Right lobe of liver (tissue), 4 donors: ENCODE data around the gene TSFM.

ENCODE experiments used
- CTCF ChIP-seq, 4 donors: fragments of 200-600 bp in 3 of 4; fragments of 450-650 bp in 1 of 4; IDR thresholded peaks; one replicate each; pipeline versions ENCODE4 v1.5.1 to v1.8.0; 2016 to 2022; ENCODE audit warnings: antibody characterized with exemption in 4 of 4, mild to moderate bottlenecking in 2 of 4
- POLR2A ChIP-seq: fragments of 450-650 bp; IDR thresholded peaks from one replicate; pipeline ENCODE4 v1.6.1; 2017; ENCODE audit warnings: antibody characterized with exemption, mild to moderate bottlenecking
- donor health status: DM: no; HTN: no; CAD: no.
- donor health status: DM: no; HTN: no; CAD: no.
- donor health status: DM: no; HTN: yes; CAD: no.

GRCh38 chr12:57832966-57833365 is 50.4 kb downstream of the TSFM start:
- TF ChIP-seq CTCF (IDR thresholded peaks at IDR 0.05) (no peak), POLR2A (no peak)
